IMR-90 (cell line): Measurements from ENCODE around the gene FOXC2. TPM values are rescaled to one million over a fixed set of nuclear protein-coding genes. Genes with fewer than 3 reads are reported as not detected.

Experiments used
- ATAC-seq: fragments of 200-7000 bp; cut with Tn5 transposase; 2 replicates; pipeline ENCODE4 v1.9.1; 2020; ENCODE audit warnings: low read depth, mild to moderate bottlenecking, moderate library complexity
- BruUV-seq: library from RNA; stranded (reverse); fragments of 400-500 nt; replicated peaks from 2 replicates; lab custom pipeline; 2021; lab: Mats Ljungman, UMichigan
- CTCF ChIA-PET: fragments of 300-600 bp; formaldehyde crosslinking; extraction: SDS; loops from one replicate; lab custom pipeline; 2021; ENCODE audit warnings: antibody characterized with exemption; lab: Yijun Ruan, JAX
- POLR2A ChIA-PET: fragments of 300-600 bp; sonication (Branson Sonifier 250); formaldehyde crosslinking; loops from one replicate; lab custom pipeline; 2022; ENCODE audit warnings: antibody characterized with exemption; ENCODE audit not compliant: unreplicated experiment; lab: Charles Lee
- DNase-seq: peaks from one replicate; pipeline ENCODE4 v3.0.0; 2013
- H2AFZ ChIP-seq: replicated peaks from 2 replicates; pipeline ENCODE3; 2013; ENCODE audit warnings: low read length, mild to moderate bottlenecking; ENCODE audit not compliant: poor library complexity
- H2AK5ac ChIP-seq: 2 replicates; pipeline ENCODE4 v1.6.1; 2013; ENCODE audit warnings: low read depth, low read length, inconsistent platforms
- H2AK9ac ChIP-seq: replicated peaks from 2 replicates; pipeline ENCODE3; 2013; ENCODE audit warnings: mild to moderate bottlenecking, low read depth, low read length, moderate library complexity; ENCODE audit not compliant: poor library complexity
- H2BK120ac ChIP-seq: 2 replicates; pipeline ENCODE4 v1.6.1; 2013; ENCODE audit warnings: low read depth, low read length, inconsistent platforms
- H2BK15ac ChIP-seq: 3 replicates; pipeline ENCODE4 v1.6.1; 2013; ENCODE audit warnings: low read depth, low read length, inconsistent platforms
- H2BK20ac ChIP-seq: 2 replicates; pipeline ENCODE4 v1.6.1; 2013; ENCODE audit warnings: low read depth, mild to moderate bottlenecking, inconsistent platforms, low read length, moderate library complexity
- H2BK5ac ChIP-seq: 2 replicates; pipeline ENCODE4 v1.6.1; 2013; ENCODE audit warnings: mild to moderate bottlenecking, low read depth, low read length, inconsistent platforms; ENCODE audit not compliant: poor library complexity, severe bottlenecking
- H3K14ac ChIP-seq: replicated peaks from 2 replicates; pipeline ENCODE4 v1.6.1; 2013; ENCODE audit warnings: low read depth, low read length, inconsistent platforms
- H3K18ac ChIP-seq: 2 replicates; pipeline ENCODE4 v1.6.1; 2013; ENCODE audit warnings: low read depth, low read length, control low read depth
- H3K23ac ChIP-seq: 2 replicates; pipeline ENCODE4 v1.6.1; 2013; ENCODE audit warnings: low read depth, low read length, inconsistent platforms
- H3K27ac ChIP-seq: 2 replicates; pipeline ENCODE4 v1.5.1; 2013; ENCODE audit warnings: mild to moderate bottlenecking, control low read depth, low read length; ENCODE audit not compliant: insufficient read depth
- H3K27me3 ChIP-seq: 2 replicates; pipeline ENCODE4 v1.6.1; 2013; ENCODE audit warnings: low read length; ENCODE audit not compliant: control insufficient read depth, insufficient read depth
- H3K36me3 ChIP-seq: 2 replicates; pipeline ENCODE4 v1.6.1; 2013; ENCODE audit warnings: low read length, mixed read lengths; ENCODE audit not compliant: control insufficient read depth, insufficient read depth
- H3K4ac ChIP-seq: 2 replicates; pipeline ENCODE4 v1.6.1; 2013; ENCODE audit warnings: low read depth, low read length, inconsistent platforms
- H3K4me1 ChIP-seq: 2 replicates; pipeline ENCODE4 v1.6.1; 2013; ENCODE audit warnings: low read length, mixed read lengths; ENCODE audit not compliant: control insufficient read depth, insufficient read depth
- H3K4me2 ChIP-seq: 2 replicates; pipeline ENCODE4 v1.6.1; 2013; ENCODE audit warnings: low read depth, mild to moderate bottlenecking, control low read depth, low read length, moderate library complexity
- H3K4me3 ChIP-seq: 2 replicates; pipeline ENCODE4 v1.5.1; 2013; ENCODE audit warnings: low read depth, mild to moderate bottlenecking, control low read depth, low read length, moderate library complexity; ENCODE audit not compliant: insufficient read depth
- H3K56ac ChIP-seq: 2 replicates; pipeline ENCODE4 v1.6.1; 2013; ENCODE audit warnings: low read length, inconsistent platforms; ENCODE audit not compliant: insufficient read depth; ENCODE audit errors: extremely low read depth
- H3K79me1 ChIP-seq, 2 experiments: 2 replicates each; pipeline ENCODE4 v1.6.1; 2013; ENCODE audit warnings: low read length in 2 of 2, inconsistent platforms in 1 of 2, low read depth in 1 of 2
- H3K9ac ChIP-seq: 2 replicates; pipeline ENCODE4 v1.6.1; 2013; ENCODE audit warnings: low read depth, low read length, control low read depth
- H3K9me1 ChIP-seq: 2 replicates; pipeline ENCODE4 v1.6.1; 2013; ENCODE audit warnings: low read length, inconsistent platforms; ENCODE audit not compliant: insufficient read depth
- H3K9me3 ChIP-seq: 2 replicates; pipeline ENCODE4 v1.6.1; 2013; ENCODE audit warnings: low read length; ENCODE audit not compliant: control insufficient read depth, insufficient read depth
- H4K20me1 ChIP-seq: 2 replicates; pipeline ENCODE4 v1.6.1; 2013; ENCODE audit warnings: low read length, inconsistent platforms; ENCODE audit not compliant: insufficient read depth
- H4K5ac ChIP-seq: 2 replicates; pipeline ENCODE4 v1.6.1; 2013; ENCODE audit warnings: mild to moderate bottlenecking, low read depth, low read length, control low read depth
- H4K8ac ChIP-seq, 2 experiments: 2 replicates each; pipeline ENCODE4 v1.6.1; 2013; ENCODE audit warnings: low read depth in 2 of 2, low read length in 2 of 2, control low read depth in 1 of 2, inconsistent platforms in 1 of 2
- H4K91ac ChIP-seq: 2 replicates; pipeline ENCODE4 v1.6.1; 2013; ENCODE audit warnings: low read depth, low read length, inconsistent platforms; ENCODE audit not compliant: insufficient read depth
- CEBPB ChIP-seq: IDR thresholded peaks from 2 replicates; pipeline ENCODE4 v1.6.1; 2012; ENCODE audit warnings: low read depth, low read length, improper control_type of control experiment
- CHD1 ChIP-seq: IDR thresholded peaks from 2 replicates; pipeline ENCODE4 v1.6.1; 2012; ENCODE audit warnings: low read depth, low read length, improper control_type of control experiment
- CTCF ChIP-seq: conservative IDR thresholded peaks from 2 replicates; pipeline ENCODE4 v1.5.1; 2012; ENCODE audit warnings: mild to moderate bottlenecking, low read depth, low read length, improper control_type of control experiment
- ELK1 ChIP-seq: fragments of 150-350 bp; IDR thresholded peaks from 2 replicates; pipeline ENCODE4 v1.6.1; 2016; ENCODE audit warnings: low read depth, mild to moderate bottlenecking, low read length, moderate library complexity, borderline replicate concordance
- MAFK ChIP-seq: IDR thresholded peaks from 2 replicates; pipeline ENCODE4 v1.6.1; 2012; ENCODE audit warnings: low read depth, low read length, improper control_type of control experiment
- MAZ ChIP-seq: IDR thresholded peaks from 2 replicates; pipeline ENCODE4 v1.6.1; 2012; ENCODE audit warnings: low read depth, mild to moderate bottlenecking, low read length, improper control_type of control experiment, moderate library complexity, borderline replicate concordance
- MXI1 ChIP-seq: IDR thresholded peaks from 2 replicates; pipeline ENCODE4 v1.6.1; 2012; ENCODE audit warnings: low read depth, mild to moderate bottlenecking, low read length, moderate library complexity, borderline replicate concordance
- NFE2L2 ChIP-seq: fragments of 150-350 bp; IDR thresholded peaks from 2 replicates; pipeline ENCODE4 v1.6.1; 2016; ENCODE audit warnings: low read depth, mild to moderate bottlenecking, low read length
- POLR2A ChIP-seq: IDR thresholded peaks from 2 replicates; pipeline ENCODE4 v1.6.1; 2012; ENCODE audit warnings: mild to moderate bottlenecking, low read depth, low read length
- RAD21 ChIP-seq: IDR thresholded peaks from 2 replicates; pipeline ENCODE4 v1.6.1; 2012; ENCODE audit warnings: low read length, improper control_type of control experiment
- RCOR1 ChIP-seq: IDR thresholded peaks from 2 replicates; pipeline ENCODE4 v1.6.1; 2012; ENCODE audit warnings: mild to moderate bottlenecking, low read length, improper control_type of control experiment; ENCODE audit not compliant: insufficient replicate concordance
- SMC3 ChIP-seq: fragments of 150-350 bp; IDR thresholded peaks from 2 replicates; pipeline ENCODE4 v1.6.1; 2016; ENCODE audit warnings: low read depth, mild to moderate bottlenecking, antibody characterized with exemption, low read length, moderate library complexity
- USF2 ChIP-seq: fragments of 150-350 bp; IDR thresholded peaks from 2 replicates; pipeline ENCODE4 v1.6.1; 2017; ENCODE audit warnings: mild to moderate bottlenecking, antibody characterized with exemption, low read length, low read depth
- WGBS, 2 experiments: methylation state at CpG; one replicate each; pipeline versions ENCODE4 v1.1.5 to v1.1.7; 2013; ENCODE audit warnings: missing lambda C conversion rate in 2 of 2; ENCODE audit not compliant: insufficient read length in 1 of 2; ENCODE audit errors: extremely low coverage in 2 of 2; 5-methylcytosine and 5-hydroxymethylcytosine counted together
- dilution Hi-C: fragments of 300-500 bp; cut with HindIII; formaldehyde crosslinking; loops from one replicate; pipeline ENCODE4 v1.14.3; 2018; ENCODE audit warnings: low sequenced_read_pairs; ENCODE audit not compliant: unreplicated experiment
- in situ Hi-C: fragments of 300-500 bp; cut with MboI; formaldehyde crosslinking; loops from 3 replicates; pipeline ENCODE4 v1.14.3; 2019; ENCODE audit warnings: low sequenced_read_pairs, inconsistent platforms, mixed read lengths
- intact Hi-C: fragments of 100-400 bp; cut with micrococcal nuclease; formaldehyde crosslinking; loops from 2 replicates; pipeline ENCODE4 v1.10.0; 2022
- polyA plus RNA-seq, 3 experiments: library from polyadenylated mRNA; depleted of rRNA; stranded (reverse); fragments of >200 nt; gene quantifications; 2 replicates each; pipeline ENCODE4 v1.2.3, GENCODE V29; 2012; ENCODE audit warnings: low replicate concordance in 1 of 3
- total RNA-seq: library from RNA; depleted of rRNA; stranded (reverse); fragments of >200 nt; gene quantifications from 2 replicates; pipeline ENCODE4 v1.2.3, GENCODE V29; 2012

Gene FOXC2
- total and polyA plus RNA-seq, 2 of the 4 experiments (the other 2 are of a cell fraction), result 0.90 to 6.4 TPM

GRCh38 chr16:86575754-86576557, 9.3 kb downstream of the FOXC2 start:
- Histone ChIP-seq H4K8ac (peak overlapping the region; percentile 64 to 95), H2BK15ac (peak overlapping the region; percentile 81; the same call in 2 of the 3 replicates), H2BK5ac (peak overlapping the region; percentile 79), H3K14ac (peak overlapping the region; percentile 97), H3K56ac (peak overlapping the region; percentile 92), H3K9me3 (no peaks in the 10 kb centered on the region), H2BK120ac (peak overlapping the region; percentile 93), H4K20me1 (0 out of 2 replicates have a peak, but pooled peaks cover 11% of the 10 kb centered on the region), H3K4me1 (peaks cover 11% of the 10 kb centered on the region), H3K4me3 (peak overlapping the region; percentile 60), H3K18ac (peak overlapping the region; percentile 27; the same call in 1 of the 2 replicates), H4K5ac (peak overlapping the region; percentile 44), H3K9me1 (peaks cover 9% of the 10 kb centered on the region), H2AK9ac (peak overlapping the region; percentile 84), H3K79me1 (peaks cover 20 to 49% of the 10 kb centered on the region in 2 experiments), H2AFZ (peak overlapping the region; percentile 79), H2BK20ac (peak overlapping the region; percentile 79), H2AK5ac (peak overlapping the region; percentile 98), H3K4me2 (peak overlapping the region; percentile 79), H3K4ac (peak overlapping the region; percentile 94), H3K23ac (peak overlapping the region; percentile 98), H3K27ac (peak overlapping the region; percentile 84), H3K36me3 (no peaks in the 10 kb centered on the region), H4K91ac (peak overlapping the region; percentile 88), H3K9ac (peak overlapping the region; percentile 75), H3K27me3 (no peaks in the 10 kb centered on the region)
- ATAC-seq, result peak; percentile 63
- dilution Hi-C loops (no loop called here), in situ Hi-C loops (loop anchor here (5.0 kb wide), 1 partner anchor 91 kb away; no protein-coding TSS in a partner anchor), intact Hi-C loops (loop anchor here (2.0 to 5.0 kb wide), 4 partner anchors 185 to 485 kb away; no protein-coding TSS in a partner anchor)
- no TSS peak for BruUV-seq
- peak; percentile 97 for DNase-seq
- WGBS, 2 experiments, result 2% methylated on average over 11 of the region's 54 CpGs; no CpG with 5 or more reads in 1 of the 2 experiments
- POLR2A ChIA-PET, result interaction anchor here (0.9 to 1.0 kb wide), 2 partner anchors 89 to 195 kb away, joined by 3 to 5 read pairs; no protein-coding TSS in a partner anchor
- CTCF ChIA-PET, result interaction anchor here (0.6 to 1.7 kb wide), 7 partner anchors 12 to 487 kb away, joined by 3 to 13 read pairs (median 3); no protein-coding TSS in a partner anchor
- TF ChIP-seq CHD1, result peak; percentile 28; the same call in 1 of the 2 replicates
- no peak for TF ChIP-seq NFE2L2
- no peak for TF ChIP-seq USF2
- TF ChIP-seq POLR2A, result peak; percentile 95
- peak; percentile 83 for TF ChIP-seq SMC3
- peak; percentile 81 for TF ChIP-seq RAD21
- no peak for TF ChIP-seq RCOR1
- peak; percentile 89 for TF ChIP-seq CTCF
- peak; percentile 81 for TF ChIP-seq MXI1
- TF ChIP-seq MAFK, result no peak
- TF ChIP-seq MAZ, result peak; percentile 85
- TF ChIP-seq ELK1, result no peak
- no peak for TF ChIP-seq CEBPB
